NCI-H748 (cell line): ENCODE measurements around the gene GSX1.
A peak's percentile ranks its signal among the peaks of the same experiment; 100 is the strongest.
"Not testable (repeated sequence)": the region's sequence is repeated elsewhere in the genome, so short reads cannot be mapped to it uniquely, and the experiment has no call there.

Source experiments
- DNase-seq: peaks from one replicate; lab custom pipeline; 2025; ENCODE audit not compliant: unreplicated experiment; lab: John Stamatoyannopoulos, UW

Gene GSX1

GRCh38 chr13:27792393-27793218 is at the start of gene GSX1:
Gene GSX1 (plus strand): TSS chr13:27792483. CDS start chr13:27792691, 208 bp downstream.
- DNase-seq = peak; percentile 90

- peak; percentile 28 for DNase-seq
These were observed 47.5 kb upstream of the GSX1 start for GRCh38 chr13:27744801-27745200.

- no peak for DNase-seq
These were observed 47.0 kb upstream of the GSX1 start for GRCh38 chr13:27745301-27745700.

GRCh38 chr13:27748143-27748542 is 44.1 kb upstream of the GSX1 start:
- DNase-seq = not testable (repeated sequence)

GRCh38 chr13:27751953-27752532 is 40.2 kb upstream of the GSX1 start:
- DNase-seq = no peak

- DNase-seq = peak; percentile 25
These were observed 26.6 kb upstream of the GSX1 start for GRCh38 chr13:27765650-27766049.

- DNase-seq = peak; percentile 80
These were observed 21.5 kb upstream of the GSX1 start for GRCh38 chr13:27770809-27771208.

GRCh38 chr13:27772651-27773425 is 19.4 kb upstream of the GSX1 start:
- no peak for DNase-seq

GRCh38 chr13:27774169-27774568 is 18.1 kb upstream of the GSX1 start:
- DNase-seq = no peak

- DNase-seq = no peak
These were observed 17.6 kb upstream of the GSX1 start for GRCh38 chr13:27774651-27775050.

- no peak for DNase-seq
These were observed 16.3 kb upstream of the GSX1 start for GRCh38 chr13:27775943-27776342.

GRCh38 chr13:27782151-27782550 is 10.1 kb upstream of the GSX1 start:
- no peak for DNase-seq

GRCh38 chr13:27783111-27783510 is 9.2 kb upstream of the GSX1 start:
- peak; percentile 49 for DNase-seq

- DNase-seq = no peak
These were observed 4.0 kb upstream of the GSX1 start for GRCh38 chr13:27788271-27788670.

GRCh38 chr13:27789153-27789494 is 3.2 kb upstream of the GSX1 start:
- DNase-seq = no peak

- DNase-seq = peak; percentile 71
These were observed 2.6 kb upstream of the GSX1 start for GRCh38 chr13:27789495-27790303.

GRCh38 chr13:27790523-27790922 is 1.8 kb upstream of the GSX1 start:
- DNase-seq = peak; percentile 89

- DNase-seq = peak; percentile 85
These were observed 960 bp upstream of the GSX1 start for GRCh38 chr13:27791146-27791900.

GRCh38 chr13:27791901-27792392 is 336 bp upstream of the GSX1 start:
- DNase-seq = no peak
